Measurements from ENCODE around the gene AMBP.

AMBP gene

GRCh38 chr9:114093761-114094505 is 15.8 kb upstream of the AMBP start:
- TF ChIP-seq, protein P1, sequence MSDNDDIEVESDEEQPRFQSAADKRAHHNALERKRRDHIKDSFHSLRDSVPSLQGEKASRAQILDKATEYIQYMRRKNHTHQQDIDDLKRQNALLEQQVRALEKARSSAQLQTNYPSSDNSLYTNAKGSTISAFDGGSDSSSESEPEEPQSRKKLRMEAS (IDR thresholded peaks at IDR 0.05): no peak
- no peak for TF ChIP-seq TCF12 (IDR thresholded peaks at IDR 0.05; ENCODE audit: low read depth)

- TF ChIP-seq CEBPB (IDR thresholded peaks at IDR 0.05) (no peak), RAD21 (IDR thresholded peaks at IDR 0.05; ENCODE audit: low read depth) (no peak), USF1 (IDR thresholded peaks at IDR 0.05) (no peak), NFIC (IDR thresholded peaks at IDR 0.05) (no peak), TCF12 (IDR thresholded peaks at IDR 0.05; ENCODE audit: low read depth) (no peak), EGR1 (IDR thresholded peaks at IDR 0.05) (no peak), TAF1 (IDR thresholded peaks at IDR 0.05; ENCODE audit: low read depth) (no peak), EP300 (IDR thresholded peaks at IDR 0.05; ENCODE audit: borderline replicate concordance) (no peak), FOXM1 (IDR thresholded peaks at IDR 0.05; ENCODE audit: borderline replicate concordance, low read depth) (no peak), CREB1 (IDR thresholded peaks at IDR 0.05; ENCODE audit: low read depth) (no peak), REST (IDR thresholded peaks at IDR 0.05; ENCODE audit: low read depth) (no peak), YY1 (IDR thresholded peaks at IDR 0.05; ENCODE audit: low read depth) (no peak), TEAD4 (IDR thresholded peaks at IDR 0.05) (no peak), ZBTB7A (IDR thresholded peaks at IDR 0.05; ENCODE audit: low read depth) (no peak)
- TF ChIP-seq, protein P1 (IDR thresholded peaks at IDR 0.05): no peak
Observed at GRCh38 chr9:114093031-114093471, 15.0 kb upstream of the AMBP start.

- TF ChIP-seq REST (IDR thresholded peaks at IDR 0.05; ENCODE audit: low read depth) (no peak), ZBTB7A (IDR thresholded peaks at IDR 0.05; ENCODE audit: low read depth) (no peak), TEAD4 (IDR thresholded peaks at IDR 0.05) (no peak), TCF12 (IDR thresholded peaks at IDR 0.05; ENCODE audit: low read depth) (no peak), EP300 (IDR thresholded peaks at IDR 0.05; ENCODE audit: borderline replicate concordance) (no peak), NFIC (IDR thresholded peaks at IDR 0.05) (no peak), RAD21 (IDR thresholded peaks at IDR 0.05; ENCODE audit: low read depth) (no peak), CEBPB (IDR thresholded peaks at IDR 0.05) (no peak)
- TF ChIP-seq, protein P1 (IDR thresholded peaks at IDR 0.05): no peak
Observed at GRCh38 chr9:114092336-114092735, 14.2 kb upstream of the AMBP start.

DNA sequence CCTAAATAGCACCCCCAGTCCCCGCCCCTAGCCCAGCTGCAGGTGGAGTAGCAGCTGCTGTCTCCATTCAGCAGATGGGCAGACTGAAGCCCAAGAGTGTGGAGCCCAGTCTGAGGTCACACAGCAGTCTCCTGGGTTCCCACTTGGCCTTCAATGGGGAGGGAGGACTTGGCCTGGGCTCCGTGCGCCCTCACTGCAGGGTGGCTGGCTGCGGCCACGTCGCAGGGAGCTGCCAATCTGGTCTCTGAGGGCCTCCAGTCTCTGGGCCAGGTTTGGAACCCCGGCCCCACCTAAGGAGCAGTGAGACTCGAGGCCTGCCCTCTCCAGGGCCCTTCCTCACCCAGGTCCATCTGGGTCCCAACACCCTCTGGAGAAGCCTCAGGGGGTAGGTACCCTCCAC is 13.6 kb upstream of the AMBP start:
- TF ChIP-seq NFIC (IDR thresholded peaks at IDR 0.05): no peak
- TF ChIP-seq EGR1 (IDR thresholded peaks at IDR 0.05): no peak
- no peak for TF ChIP-seq REST (IDR thresholded peaks at IDR 0.05; ENCODE audit: low read depth)
- TF ChIP-seq TAF1 (IDR thresholded peaks at IDR 0.05; ENCODE audit: low read depth): no peak
- TF ChIP-seq ZBTB7A (IDR thresholded peaks at IDR 0.05; ENCODE audit: low read depth): no peak
- TF ChIP-seq FOXM1 (IDR thresholded peaks at IDR 0.05; ENCODE audit: borderline replicate concordance, low read depth): no peak
- TF ChIP-seq TEAD4 (IDR thresholded peaks at IDR 0.05): no peak
- TF ChIP-seq, protein P1 (IDR thresholded peaks at IDR 0.05): no peak
- TF ChIP-seq YY1 (IDR thresholded peaks at IDR 0.05; ENCODE audit: low read depth): no peak
- TF ChIP-seq USF1 (IDR thresholded peaks at IDR 0.05): no peak
- TF ChIP-seq EP300 (IDR thresholded peaks at IDR 0.05; ENCODE audit: borderline replicate concordance): no peak
- TF ChIP-seq CEBPB (IDR thresholded peaks at IDR 0.05): no peak
- no peak for TF ChIP-seq CREB1 (IDR thresholded peaks at IDR 0.05; ENCODE audit: low read depth)
- no peak for TF ChIP-seq TCF12 (IDR thresholded peaks at IDR 0.05; ENCODE audit: low read depth)
- TF ChIP-seq RAD21 (IDR thresholded peaks at IDR 0.05; ENCODE audit: low read depth): no peak

Data from Ishikawa (cell line).